Activated CD8-positive, alpha-beta T cell treated with anti-CD3 and anti-CD28 coated beads, Interleukin-2, amount 10 ng/mL, durations not matched to agents 7 days and 5 days (primary cell): ENCODE data around the gene RND1. TPM values are rescaled to one million over a fixed set of nuclear protein-coding genes. Genes with fewer than 3 reads are reported as not detected.
"Not testable (repeated sequence)": the region's sequence is repeated elsewhere in the genome, so short reads cannot be mapped to it uniquely, and the experiment has no call there.

Experiments
- ATAC-seq: fragments of 150-1000 bp; cut with Tn5 transposase; one replicate; pipeline ENCODE4 v1.10.0; 2021; ENCODE audit warnings: moderate library complexity
- CTCF ChIA-PET: fragments of 350-600 bp; sonication (Branson Sonifier 250); formaldehyde crosslinking; loops from one replicate; lab custom pipeline; 2021; ENCODE audit warnings: antibody characterized with exemption; lab: Charles Lee
- POLR2A ChIA-PET: fragments of 350-600 bp; sonication (Branson Sonifier 250); formaldehyde crosslinking; loops from one replicate; lab custom pipeline; 2021; ENCODE audit warnings: antibody characterized with exemption; lab: Charles Lee
- DNase-seq: peaks from one replicate; pipeline ENCODE4 v3.0.0-alpha.2; 2020
- H3K27ac Mint-ChIP-seq: one replicate; pipeline ENCODE4 v1.8.0; 2021; ENCODE audit warnings: mild to moderate bottlenecking, mixed read lengths
- H3K27me3 Mint-ChIP-seq: one replicate; pipeline ENCODE4 v1.8.0; 2021; ENCODE audit warnings: low read depth, mixed read lengths
- H3K36me3 Mint-ChIP-seq: one replicate; pipeline ENCODE4 v1.8.0; 2021; ENCODE audit warnings: low read depth, mixed read lengths
- H3K4me1 Mint-ChIP-seq: one replicate; pipeline ENCODE4 v1.8.0; 2021; ENCODE audit warnings: low read depth, mixed read lengths
- H3K4me3 Mint-ChIP-seq: one replicate; pipeline ENCODE4 v1.8.0; 2021; ENCODE audit warnings: mild to moderate bottlenecking, mixed read lengths
- H3K9me3 Mint-ChIP-seq: one replicate; pipeline ENCODE4 v1.8.0; 2022; ENCODE audit warnings: mixed read lengths; ENCODE audit not compliant: insufficient read depth
- total RNA-seq, 2 experiments: library from RNA; stranded (reverse); gene quantifications; one replicate each; pipeline ENCODE4 v1.2.3, GENCODE V29; 2021

The RND1 gene
- total RNA-seq, 2 experiments from 2014 or later, result 1.4 to 2.5 TPM

- Mint-ChIP-seq H3K4me3 (no peak overlapping the region), H3K27ac (no peak overlapping the region), H3K4me1 (peaks cover 26% of the 10 kb centered on the region), H3K9me3 (no peaks in the 10 kb centered on the region), H3K36me3 (peaks cover 21% of the 10 kb centered on the region), H3K27me3 (no peaks in the 10 kb centered on the region)
- CTCF ChIA-PET, result interaction anchor here (0.6 to 10.5 kb wide), 12 partner anchors 11 to 206 kb away, joined by 5 to 260 read pairs (median 42); partner anchors contain the start of genes CACNB3, DDN, FKBP11 and RND1
- DNase-seq, result no peak
- ATAC-seq, result no peak
- POLR2A ChIA-PET, result interaction anchor here (3.1 kb wide), 1 partner anchor 125 kb away, joined by 10 read pairs; no protein-coding TSS in a partner anchor
Observed at GRCh38 chr12:48854488-48854887, 11.2 kb downstream of the RND1 start.

- H3K36me3 Mint-ChIP-seq, result peaks cover 24% of the 10 kb centered on the region
- H3K4me3 Mint-ChIP-seq, result peak overlapping the region; percentile 98
- ATAC-seq (peak; percentile 25), DNase-seq (peak; percentile 95)
- H3K27ac Mint-ChIP-seq, result peak overlapping the region; percentile 98
- POLR2A ChIA-PET, result interaction anchor here (0.8 to 3.3 kb wide), 22 partner anchors 12 to 278 kb away, joined by 3 to 43 read pairs (median 5); partner anchors contain the start of genes ARF3, FKBP11, PRKAG1 and RND1
- H3K4me1 Mint-ChIP-seq, result peaks cover 29% of the 10 kb centered on the region
- H3K27me3 Mint-ChIP-seq, result no peaks in the 10 kb centered on the region
- H3K9me3 Mint-ChIP-seq, result no peaks in the 10 kb centered on the region
- CTCF ChIA-PET, result interaction anchor here (0.6 to 10.5 kb wide), 56 partner anchors 12 to 335 kb away, joined by 3 to 260 read pairs (median 5); partner anchors contain the start of genes ARF3, CACNB3, DDN and FKBP11
Observed at GRCh38 chr12:48852734-48853688, 12.7 kb downstream of the RND1 start.

GRCh38 chr12:48851883-48852733 lies 13.6 kb downstream of the RND1 start, which contains the start of gene DDX23:
DDX23 (minus strand) TSS chr12:48852163; CDS start chr12:48845782, 6,381 bp downstream.
- Mint-ChIP-seq H3K27me3 (no peaks in the 10 kb centered on the region), H3K4me3 (peak within 1 kb of the TSS; percentile 98), H3K36me3 (peaks cover 25% of the 10 kb centered on the region), H3K9me3 (no peaks in the 10 kb centered on the region), H3K27ac (peak within 1 kb of the TSS; percentile 98), H3K4me1 (peaks cover 33% of the 10 kb centered on the region)
- CTCF ChIA-PET, result interaction anchor here (0.6 to 10.5 kb wide), 43 partner anchors 13 to 336 kb away, joined by 3 to 260 read pairs (median 6); partner anchors contain the start of genes ARF3, CACNB3, FKBP11 and PRKAG1
- peak; percentile 96 for DNase-seq
- POLR2A ChIA-PET, result interaction anchor here (0.6 to 3.3 kb wide), 39 partner anchors 9 to 1682 kb away, joined by 3 to 43 read pairs (median 4); partner anchors contain the start of genes ARF3, FKBP11, KANSL2 and PRKAG1
- ATAC-seq, result peak; percentile 95

GRCh38 chr12:48842021-48842420 lies 23.6 kb downstream of the RND1 start:
- H3K27me3 Mint-ChIP-seq, CTCF ChIA-PET, POLR2A ChIA-PET: not testable (repeated sequence)

GRCh38 chr12:48838048-48838447 lies 27.6 kb downstream of the RND1 start:
- Mint-ChIP-seq H3K36me3 (peaks cover 58% of the 10 kb centered on the region), H3K4me3 (no peak overlapping the region), H3K9me3 (no peaks in the 10 kb centered on the region), H3K27me3 (no peaks in the 10 kb centered on the region), H3K4me1 (no peaks in the 10 kb centered on the region), H3K27ac (no peak overlapping the region)
- ChIA-PET POLR2A (no interaction called here), CTCF (no interaction called here)
- DNase-seq (no peak), ATAC-seq (no peak)

More at GRCh38 chr12:48842021-48842420, 23.6 kb downstream of the RND1 start:
- DNase-seq, H3K4me3 Mint-ChIP-seq, H3K27ac Mint-ChIP-seq, ATAC-seq, H3K4me1 Mint-ChIP-seq, H3K9me3 Mint-ChIP-seq: not testable (repeated sequence)
- H3K36me3 Mint-ChIP-seq, result peaks cover 49% of the 10 kb centered on the region

- DNase-seq, result no peak
- H3K27me3 Mint-ChIP-seq, result no peaks in the 10 kb centered on the region
- peaks cover 68% of the 10 kb centered on the region for H3K36me3 Mint-ChIP-seq
- no peak for ATAC-seq
- ChIA-PET CTCF (interaction anchor here (0.7 to 7.4 kb wide), 2 partner anchors 16 to 18 kb away, joined by 3 to 36 read pairs; no protein-coding TSS in a partner anchor), POLR2A (interaction anchor here (0.6 kb wide), 1 partner anchor 286 kb away, joined by 3 read pairs; no protein-coding TSS in a partner anchor)
- no peaks in the 10 kb centered on the region for H3K9me3 Mint-ChIP-seq
- no peaks in the 10 kb centered on the region for H3K4me1 Mint-ChIP-seq
- no peak overlapping the region for H3K4me3 Mint-ChIP-seq
- no peak overlapping the region for H3K27ac Mint-ChIP-seq
Observed at GRCh38 chr12:48832321-48833060, 33.2 kb downstream of the RND1 start.

GRCh38 chr12:48831257-48831656 lies 34.4 kb downstream of the RND1 start:
- Mint-ChIP-seq H3K27me3 (no peaks in the 10 kb centered on the region), H3K4me1 (no peaks in the 10 kb centered on the region), H3K27ac (no peak overlapping the region), H3K9me3 (no peaks in the 10 kb centered on the region), H3K36me3 (peaks cover 58% of the 10 kb centered on the region), H3K4me3 (no peak overlapping the region)
- DNase-seq (no peak), ATAC-seq (no peak)
- CTCF ChIA-PET, result interaction anchor here (7.4 kb wide), 1 partner anchor 16 kb away, joined by 36 read pairs; no protein-coding TSS in a partner anchor
- POLR2A ChIA-PET, result interaction anchor here (1.0 kb wide), 1 partner anchor 9 kb away, joined by 3 read pairs; no protein-coding TSS in a partner anchor

- ATAC-seq (no peak), DNase-seq (no peak)
- no peaks in the 10 kb centered on the region for H3K9me3 Mint-ChIP-seq
- H3K36me3 Mint-ChIP-seq, result peaks cover 50% of the 10 kb centered on the region
- H3K4me1 Mint-ChIP-seq, result no peaks in the 10 kb centered on the region
- H3K27ac Mint-ChIP-seq, result peak overlapping the region; percentile 17
- H3K4me3 Mint-ChIP-seq, result no peak overlapping the region
- POLR2A ChIA-PET, result interaction anchor here (0.9 to 1.5 kb wide), 3 partner anchors 9 to 23 kb away, joined by 4 to 6 read pairs (median 5); partner anchors contain the start of gene DDX23
- H3K27me3 Mint-ChIP-seq, result no peaks in the 10 kb centered on the region
- CTCF ChIA-PET, result interaction anchor here (7.4 kb wide), 1 partner anchor 14 kb away, joined by 36 read pairs; no protein-coding TSS in a partner anchor
Observed at GRCh38 chr12:48828841-48829575, 36.7 kb downstream of the RND1 start.

- Mint-ChIP-seq H3K4me1 (no peaks in the 10 kb centered on the region), H3K36me3 (peaks cover 44% of the 10 kb centered on the region), H3K27ac (no peak overlapping the region), H3K9me3 (no peaks in the 10 kb centered on the region), H3K4me3 (no peak overlapping the region), H3K27me3 (no peaks in the 10 kb centered on the region)
- DNase-seq, result no peak
- ChIA-PET CTCF (interaction anchor here (7.4 kb wide), 1 partner anchor 13 kb away, joined by 36 read pairs; no protein-coding TSS in a partner anchor), POLR2A (interaction anchor here (0.6 to 1.5 kb wide), 2 partner anchors 9 to 11 kb away, joined by 3 to 6 read pairs; no protein-coding TSS in a partner anchor)
- no peak for ATAC-seq
Observed at GRCh38 chr12:48828293-48828692, 37.4 kb downstream of the RND1 start.
